C4-2B (cell line): ENCODE results near the gene H19.

Experiments used
- H3K27ac ChIP-seq: fragments of 450-650 bp; 2 replicates; pipeline ENCODE4 v1.5.1; 2017
- CTCF ChIP-seq: fragments of 450-650 bp; conservative IDR thresholded peaks from 2 replicates; pipeline ENCODE4 v1.5.1; 2017; ENCODE audit warnings: mild to moderate bottlenecking
- ZFX ChIP-seq: fragments of 450-650 bp; IDR thresholded peaks from 2 replicates; pipeline ENCODE4 v1.6.1; 2017

The H19 gene

GRCh38 chr11:1963864-1964263, 33.8 kb downstream of the H19 start:
- TF ChIP-seq CTCF, result no peak
- TF ChIP-seq ZFX, result no peak
- H3K27ac ChIP-seq, result no peak overlapping the region

GRCh38 chr11:1959786-1960185, 37.9 kb downstream of the H19 start:
- no peak for TF ChIP-seq CTCF
- TF ChIP-seq ZFX, result no peak

GRCh38 chr11:1958367-1958766, 39.3 kb downstream of the H19 start:
- H3K27ac ChIP-seq, result no peak overlapping the region
- TF ChIP-seq ZFX (no peak), CTCF (no peak)

More at GRCh38 chr11:1959786-1960185, 37.9 kb downstream of the H19 start:
- no peak overlapping the region for H3K27ac ChIP-seq

GRCh38 chr11:1953489-1954266, 44.0 kb downstream of the H19 start:
- H3K27ac ChIP-seq, result no peak overlapping the region

GRCh38 chr11:1952806-1953482, 44.7 kb downstream of the H19 start:
- TF ChIP-seq CTCF, result no peak
- no peak for TF ChIP-seq ZFX
- no peak overlapping the region for H3K27ac ChIP-seq

More at GRCh38 chr11:1953489-1954266, 44.0 kb downstream of the H19 start:
- TF ChIP-seq CTCF, result no peak
- TF ChIP-seq ZFX, result no peak

DNA sequence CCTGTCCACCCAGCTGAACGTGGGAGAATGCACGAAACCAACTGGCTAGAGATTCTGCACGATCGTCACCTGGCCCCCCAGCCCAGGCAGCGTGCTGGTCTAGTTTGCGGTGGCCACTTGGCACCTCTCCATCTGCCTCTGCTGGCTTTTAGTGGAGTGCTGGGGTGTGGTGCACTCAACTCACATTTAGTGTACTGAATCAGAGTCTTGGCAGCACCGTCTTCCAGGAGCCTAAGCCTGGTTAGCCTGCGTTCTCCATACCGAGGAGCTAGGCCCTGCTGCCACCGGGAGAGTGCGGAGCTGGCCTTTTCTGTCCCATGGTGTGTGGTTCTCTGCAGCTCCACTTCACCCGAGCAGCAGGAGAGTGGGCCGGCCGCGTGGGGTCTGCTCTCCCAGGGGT, 47.7 kb downstream of the H19 start:
- TF ChIP-seq ZFX, result no peak
- no peak for TF ChIP-seq CTCF

GRCh38 chr11:1949302-1949701, 48.3 kb downstream of the H19 start:
- TF ChIP-seq ZFX, result no peak
- no peak for TF ChIP-seq CTCF

More for the DNA sequence above, 47.7 kb downstream of the H19 start:
- H3K27ac ChIP-seq, result no peak overlapping the region

More at GRCh38 chr11:1949302-1949701, 48.3 kb downstream of the H19 start:
- H3K27ac ChIP-seq, result no peak overlapping the region
